ENCODE measurements around the gene MAP7D2.

Gene MAP7D2

DNA sequence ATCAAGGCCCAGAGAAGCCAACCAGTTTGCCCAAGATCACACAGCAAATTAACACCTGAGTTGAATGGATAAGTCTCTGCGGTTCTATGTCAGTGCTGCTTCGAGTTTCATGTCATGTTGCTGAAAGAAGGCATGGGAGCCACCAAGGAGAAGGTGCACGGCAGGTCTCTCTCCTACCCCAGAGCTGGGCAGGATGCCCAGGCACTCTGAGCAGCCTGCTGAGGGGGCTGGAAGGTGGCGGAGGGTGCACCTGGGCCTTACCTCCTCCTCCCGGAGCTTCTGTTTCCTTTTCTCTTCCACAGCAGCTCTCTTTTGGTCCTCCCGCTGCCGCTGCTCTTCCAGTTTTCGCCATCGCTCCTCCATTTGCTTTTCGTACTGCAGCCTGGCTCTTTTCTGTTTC, 53.6 kb downstream of the MAP7D2 start:
- no peaks in the 10 kb centered on the region for H3K36me3 ChIP-seq (replicated peaks; ENCODE audit: insufficient read depth, low read length)
- H3K79me2 ChIP-seq (ENCODE audit: low read length), result no peaks in the 10 kb centered on the region
- peaks cover 19% of the 10 kb centered on the region for H3F3A ChIP-seq (ENCODE audit: insufficient read depth, low read length)
- TF ChIP-seq EZH2phosphoT487 (IDR thresholded peaks at IDR 0.05; ENCODE audit: low read length), result no peak
- TF ChIP-seq, protein P1, sequence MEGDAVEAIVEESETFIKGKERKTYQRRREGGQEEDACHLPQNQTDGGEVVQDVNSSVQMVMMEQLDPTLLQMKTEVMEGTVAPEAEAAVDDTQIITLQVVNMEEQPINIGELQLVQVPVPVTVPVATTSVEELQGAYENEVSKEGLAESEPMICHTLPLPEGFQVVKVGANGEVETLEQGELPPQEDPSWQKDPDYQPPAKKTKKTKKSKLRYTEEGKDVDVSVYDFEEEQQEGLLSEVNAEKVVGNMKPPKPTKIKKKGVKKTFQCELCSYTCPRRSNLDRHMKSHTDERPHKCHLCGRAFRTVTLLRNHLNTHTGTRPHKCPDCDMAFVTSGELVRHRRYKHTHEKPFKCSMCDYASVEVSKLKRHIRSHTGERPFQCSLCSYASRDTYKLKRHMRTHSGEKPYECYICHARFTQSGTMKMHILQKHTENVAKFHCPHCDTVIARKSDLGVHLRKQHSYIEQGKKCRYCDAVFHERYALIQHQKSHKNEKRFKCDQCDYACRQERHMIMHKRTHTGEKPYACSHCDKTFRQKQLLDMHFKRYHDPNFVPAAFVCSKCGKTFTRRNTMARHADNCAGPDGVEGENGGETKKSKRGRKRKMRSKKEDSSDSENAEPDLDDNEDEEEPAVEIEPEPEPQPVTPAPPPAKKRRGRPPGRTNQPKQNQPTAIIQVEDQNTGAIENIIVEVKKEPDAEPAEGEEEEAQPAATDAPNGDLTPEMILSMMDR (IDR thresholded peaks at IDR 0.05; ENCODE audit: low read length), result no peak
- TF ChIP-seq EZH2 (optimal IDR thresholded peaks at IDR 0.05; ENCODE audit: low read depth, low read length), result no peak
- H3K27ac ChIP-seq (ENCODE audit: low read length), result no peak overlapping the region
- H3K9me2 ChIP-seq (replicated peaks; ENCODE audit: insufficient read depth, low read length), result no peaks in the 10 kb centered on the region
- H2AFZ ChIP-seq (ENCODE audit: low read length), result no peak overlapping the region
- no peak overlapping the region for H3K9ac ChIP-seq (ENCODE audit: low read length)
- H3K4me1 ChIP-seq (ENCODE audit: low read length), result peaks cover 35% of the 10 kb centered on the region
- no peaks in the 10 kb centered on the region for H3K27me3 ChIP-seq (replicated peaks; ENCODE audit: insufficient read depth, low read length)
- no peaks in the 10 kb centered on the region for H3K9me3 ChIP-seq (replicated peaks; ENCODE audit: insufficient read depth, low read length)
- no peak for DNase-seq
- H3K4me3 ChIP-seq (ENCODE audit: low read length), result no peak overlapping the region
- no peaks in the 10 kb centered on the region for H4K20me1 ChIP-seq (ENCODE audit: insufficient read depth, low read length)
- no peak overlapping the region for H3K4me2 ChIP-seq (ENCODE audit: low read depth, low read length)

DNA sequence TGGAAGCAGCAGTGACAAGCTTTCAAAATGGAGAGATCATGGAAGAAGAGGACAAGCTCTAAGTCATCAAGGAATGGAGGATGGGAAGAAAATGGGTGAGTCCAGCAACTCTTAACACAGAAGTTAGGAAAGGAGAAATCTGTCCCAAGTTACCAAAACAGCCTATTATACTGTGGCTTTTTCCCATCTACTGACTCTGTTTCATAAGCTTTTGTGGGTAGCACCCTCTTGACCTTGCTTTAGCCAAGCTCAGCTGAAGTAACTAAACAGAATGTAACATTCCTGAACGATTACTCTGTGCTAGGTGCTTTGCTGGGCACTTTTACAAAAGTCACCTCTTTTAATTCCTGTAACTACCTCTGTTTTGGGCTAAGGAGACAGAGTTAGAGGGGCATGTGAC, 54.9 kb downstream of the MAP7D2 start:
- Histone ChIP-seq H4K20me1 (ENCODE audit: insufficient read depth, low read length) (no peaks in the 10 kb centered on the region), H3K4me2 (ENCODE audit: low read depth, low read length) (peak overlapping the region; percentile 48), H3K9me2 (replicated peaks; ENCODE audit: insufficient read depth, low read length) (no peaks in the 10 kb centered on the region), H3K36me3 (replicated peaks; ENCODE audit: insufficient read depth, low read length) (no peaks in the 10 kb centered on the region), H3K4me1 (ENCODE audit: low read length) (peaks cover 27% of the 10 kb centered on the region), H3K4me3 (ENCODE audit: low read length) (no peak overlapping the region; the same call in 1 of the 2 replicates), H2AFZ (ENCODE audit: low read length) (peak overlapping the region; percentile 70), H3K27me3 (replicated peaks; ENCODE audit: insufficient read depth, low read length) (no peaks in the 10 kb centered on the region), H3K9ac (ENCODE audit: low read length) (peak overlapping the region; percentile 19; the same call in 1 of the 2 replicates), H3F3A (ENCODE audit: insufficient read depth, low read length) (peaks cover 19% of the 10 kb centered on the region), H3K79me2 (ENCODE audit: low read length) (no peaks in the 10 kb centered on the region), H3K9me3 (replicated peaks; ENCODE audit: insufficient read depth, low read length) (no peaks in the 10 kb centered on the region), H3K27ac (ENCODE audit: low read length) (peak overlapping the region; percentile 90)
- TF ChIP-seq EZH2phosphoT487 (IDR thresholded peaks at IDR 0.05; ENCODE audit: low read length), result no peak
- TF ChIP-seq, protein P1 (IDR thresholded peaks at IDR 0.05; ENCODE audit: low read length), result no peak
- no peak for TF ChIP-seq EZH2 (optimal IDR thresholded peaks at IDR 0.05; ENCODE audit: low read depth, low read length)
- peak; percentile 33 for DNase-seq

DNA sequence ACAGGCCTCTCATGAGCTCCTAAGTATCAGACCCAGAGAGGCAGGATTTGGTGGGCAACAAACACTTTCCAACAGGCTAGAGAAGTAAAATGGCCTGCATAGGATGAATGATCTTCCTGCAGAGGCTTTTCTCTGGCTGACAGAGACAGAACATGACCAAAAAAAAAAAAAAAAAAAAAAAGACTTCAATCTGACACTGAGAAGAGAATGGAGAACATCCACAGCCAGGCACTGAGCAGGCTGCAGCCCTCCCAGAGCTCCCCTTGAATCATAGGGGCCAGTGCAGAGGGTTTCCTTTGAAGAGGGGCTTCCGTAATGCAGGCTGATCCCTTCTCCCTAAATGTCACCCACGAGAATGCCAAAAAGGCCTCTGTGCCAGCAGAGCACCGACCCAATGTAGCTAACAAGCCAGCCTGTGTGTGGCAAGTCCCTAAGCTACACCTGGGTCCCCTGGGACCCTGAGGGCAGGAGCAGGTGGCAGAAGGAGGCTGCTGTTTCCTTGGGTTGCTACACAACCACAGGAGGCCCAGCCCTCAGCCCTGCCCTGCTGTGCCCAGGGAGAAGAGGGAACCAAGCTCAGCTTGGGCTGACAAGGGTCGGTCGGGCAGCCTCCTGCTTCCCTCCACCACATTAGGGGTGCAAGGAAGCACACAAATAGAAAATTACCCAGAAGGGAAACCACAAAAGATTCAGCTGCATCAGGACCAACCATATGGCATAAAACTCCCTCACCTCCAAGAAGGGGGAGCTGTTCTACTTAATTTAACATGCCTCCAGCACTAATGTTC, 55.6 kb downstream of the MAP7D2 start:
- no peaks in the 10 kb centered on the region for H3K27me3 ChIP-seq (replicated peaks; ENCODE audit: insufficient read depth, low read length)
- TF ChIP-seq, protein P1 (IDR thresholded peaks at IDR 0.05; ENCODE audit: low read length), result peak; percentile 27
- no peak for TF ChIP-seq EZH2phosphoT487 (IDR thresholded peaks at IDR 0.05; ENCODE audit: low read length)
- no peak for TF ChIP-seq EZH2 (optimal IDR thresholded peaks at IDR 0.05; ENCODE audit: low read depth, low read length)
- H4K20me1 ChIP-seq (ENCODE audit: insufficient read depth, low read length), result no peaks in the 10 kb centered on the region
- peaks cover 19% of the 10 kb centered on the region for H3F3A ChIP-seq (ENCODE audit: insufficient read depth, low read length)
- H3K27ac ChIP-seq (ENCODE audit: low read length), result peak overlapping the region; percentile 90
- no peak overlapping the region; the same call in 1 of the 2 replicates for H3K4me3 ChIP-seq (ENCODE audit: low read length)
- H3K79me2 ChIP-seq (ENCODE audit: low read length), result no peaks in the 10 kb centered on the region
- no peaks in the 10 kb centered on the region for H3K36me3 ChIP-seq (replicated peaks; ENCODE audit: insufficient read depth, low read length)
- H3K9me2 ChIP-seq (replicated peaks; ENCODE audit: insufficient read depth, low read length), result no peaks in the 10 kb centered on the region
- H2AFZ ChIP-seq (ENCODE audit: low read length), result peak overlapping the region; percentile 70; the same call in 1 of the 2 replicates
- DNase-seq, result peak; percentile 75
- H3K4me2 ChIP-seq (ENCODE audit: low read depth, low read length), result peak overlapping the region; percentile 48
- no peaks in the 10 kb centered on the region for H3K9me3 ChIP-seq (replicated peaks; ENCODE audit: insufficient read depth, low read length)
- peak overlapping the region; percentile 41; the same call in 1 of the 2 replicates for H3K9ac ChIP-seq (ENCODE audit: low read length)
- H3K4me1 ChIP-seq (ENCODE audit: low read length), result peaks cover 23% of the 10 kb centered on the region

All from MM.1S (cell line).